HCT116 (cell line): ENCODE results near the gene C1QBP. TPM values are rescaled to one million over a fixed set of nuclear protein-coding genes. Genes with fewer than 3 reads are reported as not detected.
"Not testable (repeated sequence)": the region's sequence is repeated elsewhere in the genome, so short reads cannot be mapped to it uniquely, and the experiment has no call there.

Source experiments
- ATAC-seq: fragments of 200-7000 bp; cut with Tn5 transposase; 2 replicates; pipeline ENCODE4 v1.9.1; 2020; ENCODE audit warnings: mild to moderate bottlenecking, moderate library complexity
- BruUV-seq: library from RNA; stranded (reverse); fragments of 400-500 nt; replicated peaks from 2 replicates; lab custom pipeline; 2021; lab: Mats Ljungman, UMichigan
- CTCF ChIA-PET: fragments of 300-600 bp; sonication (Branson Sonifier 250); formaldehyde crosslinking; loops from one replicate; lab custom pipeline; 2021; ENCODE audit warnings: antibody characterized with exemption; lab: Charles Lee
- POLR2A ChIA-PET: fragments of 300-600, 350-600 bp; sonication (Branson Sonifier 250); formaldehyde crosslinking; loops from one replicate; lab custom pipeline; 2021; ENCODE audit warnings: antibody characterized with exemption; lab: Charles Lee
- RAD21 ChIA-PET, 2 experiments: fragments of 300-600 bp; sonication (Branson Sonifier 250); formaldehyde crosslinking; loops; one replicate each; lab custom pipeline; 2023; ENCODE audit warnings: low total read pairs in 2 of 2; ENCODE audit not compliant: uncharacterized antibody in 2 of 2, unreplicated experiment in 2 of 2, low non-redundant PET in 1 of 2; lab: Charles Lee
- DNase-seq: peaks from one replicate; pipeline ENCODE4 v3.0.0-alpha.2; 2010; ENCODE audit warnings: low read depth, low spot score
- H2AFZ ChIP-seq: fragments of 200-600 bp; shearing (Covaris generic), sonication (generic); 2 replicates; pipeline ENCODE4 v1.6.1; 2017; ENCODE audit warnings: low read depth, mixed run types, mixed read lengths, antibody characterized with exemption, low read length; ENCODE audit not compliant: poor library complexity, severe bottlenecking
- H3K27ac ChIP-seq: 2 replicates; pipeline ENCODE4 v1.5.1; 2012; ENCODE audit warnings: low read depth, low read length
- H3K27me3 ChIP-seq: fragments of 200-600 bp; sonication (generic); 2 replicates; pipeline ENCODE4 v1.6.1; 2016; ENCODE audit warnings: mixed run types, low read length, mixed read lengths; ENCODE audit not compliant: insufficient read depth
- H3K36me3 ChIP-seq, 2 experiments: fragments of 200-500 bp in 1 of 2; fragments of 200-600 bp in 1 of 2; sonication (Bioruptor generic) in 1 of 2; sonication (generic) in 1 of 2; 2 replicates each; pipeline versions ENCODE4 v1.5.1 to v1.6.1; 2014 to 2016; ENCODE audit warnings: low read length in 2 of 2, inconsistent platforms in 1 of 2, mixed read lengths in 1 of 2, mixed run types in 1 of 2; ENCODE audit not compliant: insufficient read depth in 2 of 2, control insufficient read depth in 1 of 2
- H3K4me1 ChIP-seq, 2 experiments: fragments of 200-600 bp in 1 of 2; sonication (generic) in 1 of 2; 2 replicates each; pipeline versions ENCODE4 v1.5.1 to v1.6.1; 2012 to 2017; ENCODE audit warnings: low read length in 2 of 2, inconsistent platforms in 1 of 2, mild to moderate bottlenecking in 1 of 2, mixed read lengths in 1 of 2, mixed run types in 1 of 2, moderate library complexity in 1 of 2; ENCODE audit not compliant: insufficient read depth in 2 of 2, control insufficient read depth in 1 of 2
- H3K4me2 ChIP-seq: fragments of 200-600 bp; sonication (generic); 2 replicates; pipeline ENCODE4 v1.6.1; 2017; ENCODE audit warnings: mixed run types, low read length, mixed read lengths
- H3K4me3 ChIP-seq, 2 experiments: fragments of 200-600 bp in 1 of 2; sonication (generic) in 1 of 2; replicated peaks in 1 of 2; 2 replicates each; pipeline ENCODE4 v1.5.1; 2011 to 2016; ENCODE audit warnings: low read length in 2 of 2, control low read depth in 1 of 2, low read depth in 1 of 2, mild to moderate bottlenecking in 1 of 2, mixed read lengths in 1 of 2, mixed run types in 1 of 2
- H3K79me2 ChIP-seq: fragments of 200-600 bp; sonication (generic); 2 replicates; pipeline ENCODE4 v1.6.1; 2017; ENCODE audit warnings: mild to moderate bottlenecking, mixed run types, low read length, moderate library complexity, mixed read lengths; ENCODE audit not compliant: insufficient read depth
- H3K9ac ChIP-seq: fragments of 200-600 bp; sonication (generic); 2 replicates; pipeline ENCODE4 v1.6.1; 2016; ENCODE audit warnings: low read length, mixed read lengths
- H3K9me2 ChIP-seq: fragments of 200-600 bp; sonication (generic), shearing (Covaris generic); 2 replicates; pipeline ENCODE4 v1.6.1; 2017; ENCODE audit warnings: mixed run types, mild to moderate bottlenecking, moderate library complexity; ENCODE audit not compliant: insufficient read depth
- H3K9me3 ChIP-seq, 2 experiments: fragments of 200-500 bp in 1 of 2; fragments of 200-600 bp in 1 of 2; sonication (Bioruptor generic) in 1 of 2; sonication (generic) in 1 of 2; 2 replicates each; pipeline ENCODE4 v1.6.1; 2014 to 2017; ENCODE audit warnings: low read length in 2 of 2, mixed read lengths in 2 of 2, inconsistent platforms in 1 of 2, low read depth in 1 of 2, mild to moderate bottlenecking in 1 of 2, mixed run types in 1 of 2, moderate library complexity in 1 of 2; ENCODE audit not compliant: control insufficient read depth in 1 of 2, insufficient read depth in 1 of 2
- H4K20me1 ChIP-seq: fragments of 200-600 bp; sonication (generic), shearing (Covaris generic); 2 replicates; pipeline ENCODE4 v1.6.1; 2017; ENCODE audit warnings: mixed run types, mild to moderate bottlenecking, moderate library complexity; ENCODE audit not compliant: insufficient read depth
- JUND ChIP-seq: IDR thresholded peaks from 2 replicates; pipeline ENCODE4 v1.6.1; 2012
- POLR2A ChIP-seq: IDR thresholded peaks from 2 replicates; pipeline ENCODE4 v1.7.0; 2011; ENCODE audit warnings: borderline replicate concordance; ENCODE audit not compliant: insufficient read depth, insufficient read length; ENCODE audit errors: extremely low read depth
- TCF7L2 ChIP-seq: IDR thresholded peaks from 2 replicates; pipeline ENCODE4 v1.7.0; 2011; ENCODE audit warnings: borderline replicate concordance, inconsistent platforms; ENCODE audit not compliant: insufficient read depth, insufficient read length; ENCODE audit errors: extremely low read depth
- ZFX ChIP-seq: fragments of 450-650 bp; IDR thresholded peaks from 2 replicates; pipeline ENCODE4 v1.6.1; 2017
- ZNF274 ChIP-seq: fragments of 200-500 bp; sonication (Bioruptor generic); IDR thresholded peaks from 2 replicates; pipeline ENCODE4 v1.6.1; 2014; ENCODE audit warnings: mild to moderate bottlenecking, low read depth, low read length, inconsistent platforms
- intact Hi-C: fragments of 100-400 bp; cut with micrococcal nuclease; formaldehyde crosslinking; loops from 2 replicates; pipeline ENCODE4 v1.10.0; 2022
- total RNA-seq: library from RNA; stranded (reverse); gene quantifications from one replicate; pipeline ENCODE4 v1.2.1, GENCODE V29; 2021; ENCODE audit not compliant: unreplicated experiment

C1QBP gene
- total RNA-seq, 1 experiment from 2014 or later = 524 TPM

DNA sequence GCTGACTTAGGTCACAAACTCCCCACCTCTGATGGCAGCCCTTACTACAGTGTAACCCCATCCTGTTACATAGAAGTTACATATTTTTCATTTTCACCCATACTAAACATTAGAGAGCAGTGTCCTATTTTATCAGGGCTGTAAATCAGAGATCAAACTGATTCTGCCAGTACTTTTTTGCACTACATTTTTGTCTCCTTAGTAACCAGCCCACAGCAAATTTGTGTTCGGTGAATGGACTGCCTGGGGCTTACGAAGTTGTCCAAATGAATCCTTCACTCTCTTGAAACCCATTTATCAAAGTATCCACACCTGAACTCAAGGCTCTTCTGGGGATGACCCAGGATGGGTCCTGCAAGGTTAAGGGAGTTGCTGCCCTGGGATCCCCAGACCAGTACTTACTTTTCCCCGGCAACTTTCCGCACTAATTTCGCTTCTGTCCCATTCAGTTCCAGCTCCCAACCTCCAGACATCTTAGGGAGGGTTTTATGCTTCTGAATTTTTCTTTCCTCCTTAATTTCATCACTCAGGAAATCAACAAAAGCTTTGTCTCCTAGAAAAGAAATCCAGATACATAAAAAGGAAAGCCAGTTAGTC lies 1.1 kb downstream of the C1QBP start:
- DNase-seq (no peak), ATAC-seq (no peak)
- no peak overlapping the region for H2AFZ ChIP-seq
- POLR2A ChIA-PET = interaction anchor here (2.2 kb wide), 1 partner anchor 18 kb away, joined by 6 read pairs; the partner anchor contains the start of genes NUP88 and RPAIN
- peaks cover 16% of the 10 kb centered on the region; the same call in 1 of the 2 replicates for H4K20me1 ChIP-seq
- peak overlapping the region; percentile 96 for H3K4me2 ChIP-seq
- H3K36me3 ChIP-seq = peaks cover 38 to 53% of the 10 kb centered on the region in 2 experiments
- intact Hi-C loops = loop anchor here (10.0 kb wide), 1 partner anchor 243 kb away; the partner anchor contains the start of gene ZNF594
- peak overlapping the region; percentile 81 to 100 for H3K4me3 ChIP-seq
- H3K9me2 ChIP-seq = no peaks in the 10 kb centered on the region
- CTCF ChIA-PET = no interaction called here
- H3K27ac ChIP-seq = peak overlapping the region; percentile 92
- H3K9me3 ChIP-seq = no peaks in the 10 kb centered on the region
- peaks cover 70% of the 10 kb centered on the region for H3K79me2 ChIP-seq
- H3K27me3 ChIP-seq = no peaks in the 10 kb centered on the region
- TF ChIP-seq TCF7L2 (no peak), POLR2A (no peak), ZNF274 (no peak), ZFX (no peak), JUND (no peak)
- peak overlapping the region; percentile 99 for H3K9ac ChIP-seq
- TSS peak; percentile 66 for BruUV-seq
- RAD21 ChIA-PET = no interaction called here
- peaks cover 13 to 18% of the 10 kb centered on the region in 2 experiments for H3K4me1 ChIP-seq

DNA sequence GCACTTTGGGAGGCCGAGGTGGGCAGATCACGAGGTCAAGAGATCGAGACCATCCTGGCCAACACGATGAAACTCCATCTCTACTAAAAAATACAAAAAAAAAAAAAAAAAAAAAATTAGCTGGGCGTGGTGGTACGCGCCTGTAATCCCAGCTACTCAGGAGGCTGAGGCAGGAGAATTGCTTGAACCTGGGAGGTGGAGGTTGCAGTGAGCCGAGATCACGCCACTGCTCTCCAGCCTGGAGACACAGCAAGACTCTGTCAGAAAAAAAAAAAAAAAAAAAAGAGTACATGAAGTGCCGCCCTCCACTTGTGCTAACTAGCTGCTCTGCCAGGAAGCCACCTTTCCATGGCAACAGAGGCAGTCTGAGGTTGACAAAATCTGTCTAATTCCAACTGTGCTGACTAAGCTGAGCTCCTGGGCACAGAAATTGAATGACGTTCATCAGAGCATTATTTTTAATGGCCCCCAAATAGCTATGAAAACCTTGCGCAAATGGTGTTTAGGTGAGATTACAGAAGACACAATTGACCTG lies 3.1 kb downstream of the C1QBP start:
- Histone ChIP-seq H4K20me1 (peaks cover 24% of the 10 kb centered on the region; the same call in 1 of the 2 replicates), H3K79me2 (peaks cover 74% of the 10 kb centered on the region), H3K4me1 (peaks cover 13 to 18% of the 10 kb centered on the region in 2 experiments), H3K36me3 (peaks cover 45 to 64% of the 10 kb centered on the region in 2 experiments)
- intact Hi-C loops = loop anchor here (10.0 kb wide), 1 partner anchor 241 kb away; the partner anchor contains the start of gene ZNF594
- ChIA-PET POLR2A (interaction anchor here (1.8 kb wide), 1 partner anchor 16 kb away, joined by 3 read pairs; the partner anchor contains the start of genes NUP88 and RPAIN), CTCF (interaction anchor here (0.6 kb wide), 1 partner anchor 154 kb away, joined by 3 read pairs; no protein-coding TSS in a partner anchor)
- H3K9me2 ChIP-seq, H3K27ac ChIP-seq, H2AFZ ChIP-seq, H3K9me3 ChIP-seq, RAD21 ChIA-PET, BruUV-seq, DNase-seq, H3K4me3 ChIP-seq, H3K9ac ChIP-seq, ATAC-seq, H3K27me3 ChIP-seq, H3K4me2 ChIP-seq: not testable (repeated sequence)
